CD4-positive, alpha-beta T cell (primary cell): ENCODE results near the gene GPI. TPM values are rescaled to one million over a fixed set of nuclear protein-coding genes. Genes with fewer than 3 reads are reported as not detected.
A peak's percentile ranks its signal among the peaks of the same experiment; 100 is the strongest.

ENCODE experiments used
- ATAC-seq: fragments of 200-7000 bp; cut with Tn5 transposase; one replicate; pipeline ENCODE4 v1.10.0; 2022; ENCODE audit warnings: mild to moderate bottlenecking; ENCODE audit not compliant: poor library complexity
- CTCF ChIA-PET: fragments of 350-600 bp; sonication (Branson Sonifier 250); formaldehyde crosslinking; loops from one replicate; lab custom pipeline; 2021; ENCODE audit warnings: antibody characterized with exemption, inconsistent platforms; lab: Charles Lee
- POLR2A ChIA-PET: fragments of 350-600 bp; sonication (Branson Sonifier 250); formaldehyde crosslinking; loops from one replicate; lab custom pipeline; 2021; ENCODE audit warnings: antibody characterized with exemption, inconsistent platforms; lab: Charles Lee
- DNase-seq, 14 experiments: peaks; one replicate each; pipeline ENCODE4 v3.0.0-alpha.2; 2013 to 2020; ENCODE audit warnings: mixed read lengths in 2 of 14
- H3K27ac ChIP-seq, 2 donors: one replicate each; pipeline versions ENCODE4 v1.5.1 to v1.7.0; 2013; ENCODE audit warnings: low read length in 2 of 2, low read depth in 1 of 2, mild to moderate bottlenecking in 1 of 2
- H3K27me3 ChIP-seq, 2 experiments: 1 replicate in 1 of 2; 2 replicates in 1 of 2; pipeline versions ENCODE4 v1.6.1 to v1.7.0; 2013; ENCODE audit warnings: low read length in 2 of 2, control low read depth in 1 of 2, mild to moderate bottlenecking in 1 of 2, moderate library complexity in 1 of 2; ENCODE audit not compliant: insufficient read depth in 2 of 2, control insufficient read depth in 1 of 2
- H3K36me3 ChIP-seq: one replicate; pipeline ENCODE4 v1.6.1; 2013; ENCODE audit warnings: low read length, control low read depth; ENCODE audit not compliant: insufficient read depth
- H3K4me1 ChIP-seq: one replicate; pipeline ENCODE4 v1.6.1; 2013; ENCODE audit warnings: low read length, control low read depth; ENCODE audit not compliant: insufficient read depth
- H3K4me3 ChIP-seq: one replicate; pipeline ENCODE4 v1.5.1; 2013; ENCODE audit warnings: mild to moderate bottlenecking, low read length, moderate library complexity
- H3K9me3 ChIP-seq, 2 experiments: 1 replicate in 1 of 2; 2 replicates in 1 of 2; pipeline versions ENCODE4 v1.6.1 to v1.7.0; 2013; ENCODE audit warnings: low read length in 2 of 2, mild to moderate bottlenecking in 2 of 2, control low read depth in 1 of 2, moderate library complexity in 1 of 2; ENCODE audit not compliant: control insufficient read depth in 1 of 2, insufficient read depth in 1 of 2
- H3K27ac Mint-ChIP-seq: one replicate; pipeline ENCODE4 v1.8.0; 2020; ENCODE audit warnings: mixed read lengths
- H3K27me3 Mint-ChIP-seq: one replicate; pipeline ENCODE4 v1.8.0; 2021; ENCODE audit warnings: mixed read lengths
- H3K36me3 Mint-ChIP-seq: one replicate; pipeline ENCODE4 v1.8.0; 2021; ENCODE audit warnings: low read depth, mixed read lengths
- H3K4me1 Mint-ChIP-seq: one replicate; pipeline ENCODE4 v1.8.0; 2021; ENCODE audit warnings: low read depth, mixed read lengths
- H3K4me3 Mint-ChIP-seq: one replicate; pipeline ENCODE4 v1.8.0; 2020; ENCODE audit warnings: mild to moderate bottlenecking, mixed read lengths
- H3K9me3 Mint-ChIP-seq: one replicate; pipeline ENCODE4 v1.8.0; 2020; ENCODE audit warnings: mixed read lengths
- CTCF ChIP-seq: fragments of 200-600 bp; IDR thresholded peaks from one replicate; pipeline ENCODE4 v1.8.0; 2022; ENCODE audit warnings: antibody characterized with exemption, mild to moderate bottlenecking
- intact Hi-C, 2 experiments: fragments of 100-400 bp; cut with DNase I in 1 of 2; cut with micrococcal nuclease in 1 of 2; formaldehyde crosslinking; loops; one replicate each; pipeline versions ENCODE4 v1.15.1 to v1.9.0; 2023 to 2025; cut with DNase I, micrococcal nuclease
- total RNA-seq, 174 experiments: library from RNA in 2 of 174; stranded (reverse) in 2 of 174; gene quantifications; one replicate each; pipeline ENCODE4 v1.2.3 and lab custom pipeline; 2021 to 2026

The GPI gene
- total RNA-seq, 2 experiments from 2014 or later, result 85.0 to 86.0 TPM

GRCh38 chr19:34355201-34355600, 9.8 kb upstream of the GPI start:
- Mint-ChIP-seq H3K27me3 (no peaks in the 10 kb centered on the region), H3K4me1 (peaks cover 37% of the 10 kb centered on the region), H3K36me3 (peaks cover 25% of the 10 kb centered on the region), H3K27ac (no peak overlapping the region), H3K9me3 (no peaks in the 10 kb centered on the region), H3K4me3 (no peak overlapping the region)
- Histone ChIP-seq H3K27ac (no peak overlapping the region), H3K36me3 (peaks cover 22% of the 10 kb centered on the region), H3K4me3 (no peak overlapping the region), H3K4me1 (peaks cover 39% of the 10 kb centered on the region), H3K27me3 (no peaks in the 10 kb centered on the region), H3K9me3 (no peaks in the 10 kb centered on the region)
- intact Hi-C loops, result no loop called here
- ATAC-seq (no peak), DNase-seq (no peak)
- POLR2A ChIA-PET, result no interaction called here
- CTCF ChIA-PET, result no interaction called here
- TF ChIP-seq CTCF, result no peak

GRCh38 chr19:34356875-34357274, 8.1 kb upstream of the GPI start:
- ATAC-seq (no peak), DNase-seq (no peak)
- Mint-ChIP-seq H3K4me3 (no peak overlapping the region), H3K4me1 (peaks cover 30% of the 10 kb centered on the region), H3K36me3 (peaks cover 16% of the 10 kb centered on the region), H3K9me3 (no peaks in the 10 kb centered on the region), H3K27me3 (no peaks in the 10 kb centered on the region), H3K27ac (peak overlapping the region; percentile 7)
- Histone ChIP-seq H3K4me3 (no peak overlapping the region), H3K4me1 (peaks cover 22% of the 10 kb centered on the region), H3K9me3 (no peaks in the 10 kb centered on the region), H3K27ac (no peak overlapping the region), H3K27me3 (no peaks in the 10 kb centered on the region), H3K36me3 (peaks cover 22% of the 10 kb centered on the region)
- intact Hi-C loops, result loop anchor here in 1 of 2 experiments (2.0 kb wide), 1 partner anchor 72 kb away; the partner anchor contains the start of gene UBA2
- ChIA-PET CTCF (interaction anchor here (0.7 kb wide), 1 partner anchor 205 kb away, joined by 3 read pairs; no protein-coding TSS in a partner anchor), POLR2A (no interaction called here)
- TF ChIP-seq CTCF, result no peak

GRCh38 chr19:34357431-34357830, 7.6 kb upstream of the GPI start:
- no peak overlapping the region for H3K4me3 ChIP-seq
- no peak overlapping the region for H3K27ac ChIP-seq
- Mint-ChIP-seq H3K4me1 (peaks cover 30% of the 10 kb centered on the region), H3K4me3 (peak overlapping the region; percentile 1), H3K36me3 (peaks cover 10% of the 10 kb centered on the region), H3K27me3 (no peaks in the 10 kb centered on the region), H3K27ac (peak overlapping the region; percentile 34), H3K9me3 (no peaks in the 10 kb centered on the region)
- no peaks in the 10 kb centered on the region for H3K9me3 ChIP-seq
- ATAC-seq (no peak), DNase-seq (no peak)
- no peak for TF ChIP-seq CTCF
- H3K27me3 ChIP-seq, result no peaks in the 10 kb centered on the region
- peaks cover 20% of the 10 kb centered on the region for H3K4me1 ChIP-seq
- peaks cover 22% of the 10 kb centered on the region for H3K36me3 ChIP-seq
- CTCF ChIA-PET, result no interaction called here
- POLR2A ChIA-PET, result no interaction called here
- intact Hi-C loops, result loop anchor here in 1 of 2 experiments (2.0 kb wide), 1 partner anchor 71 kb away; the partner anchor contains the start of gene UBA2
